ENCODE measurements around the gene UNC93A.
"Not testable (repeated sequence)": the region's sequence is repeated elsewhere in the genome, so short reads cannot be mapped to it uniquely, and the experiment has no call there.

The UNC93A gene

GRCh38 chr6:167305796-167306195 lies 14.7 kb downstream of the UNC93A start:
- Mint-ChIP-seq H3K27ac (no peak overlapping the region), H3K9me3 (peaks cover 3 to 4% of the 10 kb centered on the region in 2 donors), H3K27me3 (peaks cover 24 to 43% of the 10 kb centered on the region in 2 donors), H3K4me1 (peaks cover 0 to 2% of the 10 kb centered on the region in 2 donors), H3K4me3 (no peak overlapping the region), H3K36me3 (no peaks in the 10 kb centered on the region)
- DNase-seq (no peak), ATAC-seq (replicated peaks) (no peak)

DNA sequence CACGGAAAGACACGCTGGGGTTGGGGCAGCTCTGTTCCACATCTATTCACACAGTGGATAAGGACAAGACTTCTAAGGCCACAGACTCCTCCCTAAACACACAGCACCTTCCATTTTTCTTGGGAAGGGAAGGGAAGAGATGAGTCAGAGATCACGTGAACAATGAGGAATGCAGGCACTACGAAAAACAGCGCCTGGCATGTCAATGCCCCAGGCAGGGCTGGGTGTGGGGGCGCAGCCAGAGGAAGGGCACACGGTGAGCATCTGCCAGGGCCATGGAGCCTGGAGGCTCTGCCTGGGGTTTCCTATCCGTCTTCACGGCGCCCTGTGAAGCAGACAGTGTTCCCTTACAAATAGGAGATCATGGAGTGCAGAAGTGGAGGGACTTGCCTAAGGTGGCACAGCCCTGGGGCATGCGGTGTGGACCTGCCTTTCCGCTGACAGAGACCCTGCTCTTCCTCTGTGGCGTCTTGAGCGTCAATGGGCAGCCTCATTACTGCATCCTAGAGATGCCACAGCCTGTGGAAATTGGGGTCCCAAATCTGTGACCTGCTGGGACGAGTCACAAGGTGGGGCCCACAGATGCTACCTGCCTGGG lies 15.4 kb downstream of the UNC93A start:
- H3K36me3 Mint-ChIP-seq = no peaks in the 10 kb centered on the region
- peaks cover 3 to 4% of the 10 kb centered on the region in 2 donors for H3K9me3 Mint-ChIP-seq
- peaks cover 0 to 2% of the 10 kb centered on the region in 2 donors for H3K4me1 Mint-ChIP-seq
- peaks cover 24 to 50% of the 10 kb centered on the region in 2 donors for H3K27me3 Mint-ChIP-seq
- no peak for ATAC-seq (replicated peaks)
- no peak overlapping the region for H3K4me3 Mint-ChIP-seq
- no peak overlapping the region for H3K27ac Mint-ChIP-seq
- no peak for DNase-seq

DNA sequence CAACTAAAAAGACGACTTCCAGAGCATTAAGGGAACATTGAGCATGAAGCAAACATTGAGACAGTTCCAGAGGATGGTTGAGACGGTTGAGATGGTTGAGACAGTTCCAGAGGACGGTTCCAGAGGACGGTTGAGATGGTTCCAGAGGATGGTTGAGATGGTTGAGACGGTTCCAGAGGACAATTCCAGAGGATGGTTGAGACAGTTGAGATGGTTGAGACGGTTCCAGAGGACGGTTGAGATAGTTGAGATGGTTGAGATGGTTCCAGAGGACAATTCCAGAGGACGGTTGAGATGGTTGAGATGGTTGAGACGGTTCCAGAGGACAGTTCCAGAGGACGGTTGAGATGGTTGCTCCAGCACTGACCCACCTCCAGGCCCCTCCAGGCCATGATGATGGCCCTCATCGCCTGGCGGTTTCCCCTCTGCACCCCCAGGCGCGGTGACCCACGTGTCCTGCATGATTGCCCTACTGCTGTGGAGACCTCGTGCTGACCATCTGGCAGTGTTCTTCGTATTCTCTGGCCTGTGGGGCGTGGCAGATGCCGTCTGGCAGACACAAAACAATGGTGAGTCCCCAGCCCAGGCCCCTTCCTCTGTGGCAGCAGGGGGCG lies 16.3 kb downstream of the UNC93A start:
- no peak for ATAC-seq (replicated peaks)
- no peaks in the 10 kb centered on the region for H3K36me3 Mint-ChIP-seq

GRCh38 chr6:167308207-167308606 lies 17.1 kb downstream of the UNC93A start:
- Mint-ChIP-seq H3K9me3 (peaks cover 3 to 4% of the 10 kb centered on the region in 2 donors), H3K36me3 (no peaks in the 10 kb centered on the region), H3K4me3 (no peak overlapping the region), H3K4me1 (peaks cover 0 to 4% of the 10 kb centered on the region in 2 donors), H3K27me3 (peaks cover 31 to 51% of the 10 kb centered on the region in 2 donors), H3K27ac (no peak overlapping the region)
- DNase-seq (no peak), ATAC-seq (replicated peaks) (no peak)

More for the DNA sequence above, 16.3 kb downstream of the UNC93A start:
- no peak for DNase-seq
- Mint-ChIP-seq H3K9me3 (peaks cover 3 to 4% of the 10 kb centered on the region in 2 donors), H3K27ac (no peak overlapping the region), H3K4me1 (peaks cover 0 to 2% of the 10 kb centered on the region in 2 donors), H3K4me3 (no peak overlapping the region), H3K27me3 (peaks cover 30 to 58% of the 10 kb centered on the region in 2 donors)

GRCh38 chr6:167309355-167310192 lies 18.5 kb downstream of the UNC93A start:
- not testable (repeated sequence) for ATAC-seq (replicated peaks); H3K9me3 Mint-ChIP-seq; H3K4me3 Mint-ChIP-seq; H3K36me3 Mint-ChIP-seq; H3K4me1 Mint-ChIP-seq; H3K27ac Mint-ChIP-seq; DNase-seq
- H3K27me3 Mint-ChIP-seq = peaks cover 41 to 56% of the 10 kb centered on the region in 2 donors

- Mint-ChIP-seq H3K4me1 (peaks cover 0 to 4% of the 10 kb centered on the region in 2 donors), H3K9me3 (peaks cover 3 to 4% of the 10 kb centered on the region in 2 donors), H3K36me3 (no peaks in the 10 kb centered on the region), H3K27ac (no peak overlapping the region), H3K4me3 (no peak overlapping the region), H3K27me3 (peaks cover 40 to 51% of the 10 kb centered on the region in 2 donors)
- DNase-seq (no peak), ATAC-seq (replicated peaks) (no peak)
These were observed 20.2 kb downstream of the UNC93A start for GRCh38 chr6:167311286-167311685.

DNA sequence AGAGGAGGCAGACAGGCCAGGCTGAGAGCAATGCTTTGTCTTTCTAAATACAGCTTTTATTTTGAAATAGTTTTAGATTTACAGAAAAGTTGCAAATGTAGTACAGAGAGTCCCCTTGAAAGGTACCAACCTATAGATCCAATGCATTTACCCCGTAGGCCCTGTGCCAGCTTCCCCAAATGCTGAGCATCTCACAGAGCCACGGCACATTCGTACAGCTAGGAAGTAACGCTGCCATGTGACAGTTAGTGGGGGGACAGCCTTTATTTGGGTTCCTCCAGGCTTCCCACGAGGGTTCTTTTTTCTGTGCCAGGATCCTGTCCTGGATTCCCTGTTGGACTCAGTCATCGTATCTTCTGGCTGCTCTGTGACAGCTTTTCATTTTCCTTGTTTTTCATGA lies 20.6 kb downstream of the UNC93A start:
- ATAC-seq (replicated peaks); H3K9me3 Mint-ChIP-seq: not testable (repeated sequence)

GRCh38 chr6:167314180-167314821 lies 23.2 kb downstream of the UNC93A start:
- Mint-ChIP-seq H3K9me3 (no peaks in the 10 kb centered on the region), H3K27me3 (peaks cover 50 to 55% of the 10 kb centered on the region in 2 donors), H3K36me3 (no peaks in the 10 kb centered on the region), H3K4me1 (peaks cover 0 to 2% of the 10 kb centered on the region in 2 donors), H3K27ac (no peak overlapping the region), H3K4me3 (no peak overlapping the region)
- ATAC-seq (replicated peaks) = no peak
- no peak for DNase-seq

More for the DNA sequence above, 20.6 kb downstream of the UNC93A start:
- not testable (repeated sequence) for DNase-seq, H3K4me1 Mint-ChIP-seq, H3K27ac Mint-ChIP-seq, H3K36me3 Mint-ChIP-seq, H3K4me3 Mint-ChIP-seq
- peaks cover 43 to 53% of the 10 kb centered on the region in 2 donors for H3K27me3 Mint-ChIP-seq

- ATAC-seq (replicated peaks) = no peak
- Mint-ChIP-seq H3K27me3 (peaks cover 48 to 52% of the 10 kb centered on the region in 2 donors), H3K27ac (no peak overlapping the region), H3K4me1 (peaks cover 0 to 2% of the 10 kb centered on the region in 2 donors), H3K36me3 (no peaks in the 10 kb centered on the region), H3K9me3 (no peaks in the 10 kb centered on the region), H3K4me3 (no peak overlapping the region)
- DNase-seq = no peak
These were observed 26.1 kb downstream of the UNC93A start for GRCh38 chr6:167317172-167317571.

DNA sequence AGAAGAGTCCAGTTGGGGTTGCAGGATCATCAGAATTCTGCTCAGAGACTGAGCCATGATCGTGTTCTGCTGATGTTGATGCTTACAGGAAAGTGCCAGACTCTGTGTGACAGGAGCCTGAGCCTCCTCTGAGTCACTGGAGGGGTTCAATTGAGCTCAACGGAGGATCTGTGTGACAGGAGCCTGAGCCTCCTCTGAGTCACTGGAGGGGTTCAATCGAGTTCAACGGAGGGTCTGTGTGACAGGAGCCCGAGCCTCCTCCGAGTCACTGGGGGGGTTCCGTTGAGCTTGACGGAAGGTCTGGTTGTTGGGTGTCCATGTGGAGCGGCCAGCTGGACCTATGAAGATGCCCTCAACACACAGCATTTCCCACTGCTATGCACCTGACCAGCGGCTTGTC lies 27.2 kb downstream of the UNC93A start:
- H3K27ac Mint-ChIP-seq; H3K36me3 Mint-ChIP-seq; H3K4me3 Mint-ChIP-seq; ATAC-seq (replicated peaks); DNase-seq; H3K9me3 Mint-ChIP-seq; H3K4me1 Mint-ChIP-seq: not testable (repeated sequence)
- peaks cover 47 to 59% of the 10 kb centered on the region in 2 donors for H3K27me3 Mint-ChIP-seq

DNA sequence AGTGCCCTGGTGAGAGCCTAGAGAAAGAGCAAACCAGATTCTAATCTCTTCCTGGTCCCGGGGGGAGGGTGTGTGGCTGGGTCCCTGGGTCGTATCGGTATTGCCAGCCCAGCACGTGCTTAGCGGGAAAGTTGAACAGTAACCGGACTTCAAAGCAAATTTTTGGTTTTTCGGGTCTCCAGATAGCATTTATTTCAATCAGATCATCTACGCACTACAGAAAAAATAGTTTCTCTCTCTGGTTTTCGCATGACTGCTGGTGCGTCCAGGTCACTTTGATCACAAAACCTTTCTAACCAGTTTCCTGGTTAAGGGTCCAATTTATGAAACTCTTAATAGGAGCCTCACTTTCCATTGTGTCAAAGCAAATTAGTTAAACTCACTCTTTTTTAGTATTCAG lies 27.7 kb downstream of the UNC93A start:
- not testable (repeated sequence) for H3K36me3 Mint-ChIP-seq; H3K9me3 Mint-ChIP-seq; DNase-seq; H3K4me3 Mint-ChIP-seq; H3K4me1 Mint-ChIP-seq; H3K27ac Mint-ChIP-seq; ATAC-seq (replicated peaks)
- H3K27me3 Mint-ChIP-seq = peaks cover 44 to 57% of the 10 kb centered on the region in 2 donors

GRCh38 chr6:167319856-167320753 lies 29.0 kb downstream of the UNC93A start:
- not testable (repeated sequence) for H3K27ac Mint-ChIP-seq; H3K9me3 Mint-ChIP-seq; ATAC-seq (replicated peaks); H3K4me3 Mint-ChIP-seq; H3K36me3 Mint-ChIP-seq; H3K4me1 Mint-ChIP-seq; DNase-seq
- peaks cover 40 to 58% of the 10 kb centered on the region in 2 donors for H3K27me3 Mint-ChIP-seq

- not testable (repeated sequence) for ATAC-seq (replicated peaks); DNase-seq; H3K4me3 Mint-ChIP-seq; H3K4me1 Mint-ChIP-seq; H3K9me3 Mint-ChIP-seq; H3K27ac Mint-ChIP-seq; H3K36me3 Mint-ChIP-seq
- H3K27me3 Mint-ChIP-seq = peaks cover 45 to 64% of the 10 kb centered on the region in 2 donors
These were observed 29.6 kb downstream of the UNC93A start for GRCh38 chr6:167320754-167321056.
